IgD-negative memory B cell (primary cell): Measurements from ENCODE around the gene METTL17. TPM values are rescaled to one million over a fixed set of nuclear protein-coding genes. Genes with fewer than 3 reads are reported as not detected.
"Not testable (repeated sequence)": the region's sequence is repeated elsewhere in the genome, so short reads cannot be mapped to it uniquely, and the experiment has no call there.

Experiments
- H3K27ac Mint-ChIP-seq, 3 donors: one replicate each; pipeline ENCODE4 v1.8.0; 2020 to 2022; ENCODE audit warnings: mild to moderate bottlenecking in 3 of 3, mixed read lengths in 3 of 3, moderate library complexity in 1 of 3
- H3K27me3 Mint-ChIP-seq: one replicate; pipeline ENCODE4 v1.8.0; 2021; ENCODE audit warnings: mixed read lengths
- H3K36me3 Mint-ChIP-seq: one replicate; pipeline ENCODE4 v1.8.0; 2020; ENCODE audit warnings: mild to moderate bottlenecking, mixed read lengths
- H3K4me1 Mint-ChIP-seq, 3 donors: one replicate each; pipeline ENCODE4 v1.8.0; 2020 to 2022; ENCODE audit warnings: mixed read lengths in 3 of 3, mild to moderate bottlenecking in 1 of 3
- H3K4me3 Mint-ChIP-seq, 4 donors: one replicate each; pipeline ENCODE4 v1.8.0; 2020 to 2022; ENCODE audit warnings: mild to moderate bottlenecking in 4 of 4, mixed read lengths in 4 of 4, moderate library complexity in 3 of 4
- H3K9me3 Mint-ChIP-seq, 3 donors: one replicate each; pipeline ENCODE4 v1.8.0; 2020 to 2021; ENCODE audit warnings: mixed read lengths in 3 of 3, mild to moderate bottlenecking in 1 of 3
- polyA plus RNA-seq: library from polyadenylated mRNA; unstranded; fragments of 300-500 nt; fragmentation: Illumina TruSeq; gene quantifications from one replicate; pipeline ENCODE4 v1.2.3, GENCODE V29; 2021

METTL17 gene
- polyA plus RNA-seq, 1 donor from 2014 or later = 40.6 TPM

- H3K9me3 Mint-ChIP-seq = no peaks in the 10 kb centered on the region
- no peak overlapping the region for H3K4me3 Mint-ChIP-seq
- H3K27ac Mint-ChIP-seq = no peak overlapping the region
- H3K36me3 Mint-ChIP-seq = peaks cover 3% of the 10 kb centered on the region
- peaks cover 0 to 2% (median 0%) of the 10 kb centered on the region in 3 donors for H3K4me1 Mint-ChIP-seq
- H3K27me3 Mint-ChIP-seq = peaks cover 14% of the 10 kb centered on the region
Observed at GRCh38 chr14:21040370-21040925, 50.7 kb downstream of the METTL17 start.

- H3K27ac Mint-ChIP-seq, H3K4me1 Mint-ChIP-seq, H3K9me3 Mint-ChIP-seq, H3K4me3 Mint-ChIP-seq, H3K36me3 Mint-ChIP-seq: not testable (repeated sequence)
- H3K27me3 Mint-ChIP-seq = peaks cover 14% of the 10 kb centered on the region
Observed at GRCh38 chr14:21040941-21041340, 51.2 kb downstream of the METTL17 start.

DNA sequence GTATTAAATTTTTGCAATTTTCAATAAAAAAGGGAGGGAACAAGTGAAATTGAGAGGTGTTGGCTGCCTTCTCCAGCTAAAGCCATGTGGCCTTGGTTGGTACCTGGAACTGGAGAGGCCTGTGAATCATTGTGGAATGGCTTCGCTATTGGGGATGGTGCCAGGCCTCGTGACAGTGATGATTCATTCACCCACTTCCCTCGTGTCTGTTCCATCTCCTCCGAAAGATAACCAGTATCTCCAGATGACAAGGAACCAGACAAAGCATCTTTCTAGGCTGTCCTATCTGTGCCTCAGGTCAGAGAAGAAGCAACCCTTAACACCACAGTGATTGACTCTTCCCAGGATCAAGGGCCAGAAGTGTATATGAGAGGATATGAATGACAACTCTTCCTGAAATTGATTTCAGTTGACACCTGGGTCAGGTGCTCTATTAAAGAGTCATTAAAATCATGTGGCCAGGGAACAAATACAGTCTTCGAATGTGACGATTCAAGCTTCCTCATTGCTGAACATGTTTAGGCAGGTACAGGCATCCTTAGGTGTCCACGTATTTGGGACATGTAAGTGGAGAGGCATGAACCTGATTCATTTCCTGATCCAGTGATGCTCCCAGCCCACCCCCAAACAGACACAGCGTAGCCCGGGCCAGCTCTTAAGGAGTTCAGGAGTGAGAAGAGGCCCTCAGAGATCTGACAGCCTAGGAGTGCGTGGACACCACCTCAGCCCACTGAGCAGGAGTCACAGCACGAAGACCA lies 52.1 kb downstream of the METTL17 start, which contains the start of gene RNASE7:
Gene RNASE7 (plus strand): TSS at position 687 of the 758 bp plus-strand sequence. CDS start 631 bp downstream, outside the sequence.
- no peak within 1 kb of the TSS for H3K4me3 Mint-ChIP-seq
- peaks cover 15% of the 10 kb centered on the region for H3K27me3 Mint-ChIP-seq
- no peaks in the 10 kb centered on the region for H3K9me3 Mint-ChIP-seq
- no peak within 1 kb of the TSS for H3K27ac Mint-ChIP-seq
- H3K4me1 Mint-ChIP-seq = peaks cover 0 to 2% (median 0%) of the 10 kb centered on the region in 3 donors
- H3K36me3 Mint-ChIP-seq = peaks cover 3% of the 10 kb centered on the region

GRCh38 chr14:21042918-21043317 lies 53.1 kb downstream of the METTL17 start:
- Mint-ChIP-seq H3K36me3 (peaks cover 3% of the 10 kb centered on the region), H3K9me3 (no peaks in the 10 kb centered on the region), H3K27ac (no peak overlapping the region), H3K27me3 (peaks cover 15% of the 10 kb centered on the region), H3K4me3 (no peak overlapping the region), H3K4me1 (no peaks in the 10 kb centered on the region)

GRCh38 chr14:21043387-21043973 lies 53.7 kb downstream of the METTL17 start:
- Mint-ChIP-seq H3K4me1 (no peaks in the 10 kb centered on the region), H3K27ac (no peak overlapping the region), H3K9me3 (no peaks in the 10 kb centered on the region), H3K27me3 (peaks cover 15% of the 10 kb centered on the region), H3K4me3 (no peak overlapping the region), H3K36me3 (peaks cover 3% of the 10 kb centered on the region)

DNA sequence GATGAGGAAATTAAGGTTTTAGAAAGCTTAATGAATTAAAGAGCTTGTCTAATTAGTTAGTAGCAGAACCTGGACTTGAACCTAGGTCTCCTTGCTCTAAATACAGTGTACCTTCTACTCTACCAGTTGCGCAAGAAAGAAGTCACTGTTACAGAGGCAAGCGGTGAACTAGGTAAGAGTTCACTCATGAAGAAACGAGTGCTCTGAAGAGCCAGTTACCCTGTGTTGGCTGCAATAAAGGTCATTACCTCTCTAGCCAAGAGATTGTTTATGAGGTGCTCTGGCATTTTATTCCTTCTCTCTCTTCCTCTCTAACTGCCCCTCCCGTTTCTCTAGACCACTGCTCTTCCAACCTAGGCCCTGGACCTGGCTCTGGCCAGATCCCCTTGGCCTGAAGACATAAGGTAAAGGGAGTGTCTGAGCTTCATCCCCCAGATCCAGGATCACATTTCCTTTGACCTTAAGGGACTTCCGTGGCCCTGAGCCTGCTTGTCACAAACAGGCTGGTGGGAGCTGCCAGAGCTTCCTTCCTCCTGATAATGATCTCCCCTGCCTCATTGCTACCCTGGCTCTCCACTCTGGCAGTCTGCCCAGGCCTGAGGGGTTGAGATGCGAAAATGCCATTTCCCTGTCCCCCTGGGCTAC lies 54.3 kb downstream of the METTL17 start:
- no peak overlapping the region for H3K27ac Mint-ChIP-seq

More for the DNA sequence above, 54.3 kb downstream of the METTL17 start:
- H3K4me1 Mint-ChIP-seq = no peaks in the 10 kb centered on the region
- H3K9me3 Mint-ChIP-seq = no peaks in the 10 kb centered on the region
- H3K4me3 Mint-ChIP-seq = no peak overlapping the region
- H3K27me3 Mint-ChIP-seq = peaks cover 15% of the 10 kb centered on the region
- peaks cover 3% of the 10 kb centered on the region for H3K36me3 Mint-ChIP-seq

Other genes starting within 250 kb of the METTL17 start
- not detected for gene EDDM3A, start 244.1 kb upstream of the METTL17 start, polyA plus RNA-seq
- not detected for gene EDDM3B, start 221.6 kb upstream of the METTL17 start, polyA plus RNA-seq
- gene RNASE6, start 208.7 kb upstream of the METTL17 start, polyA plus RNA-seq = 84.5 TPM
- not detected for gene RNASE1, start 187.1 kb upstream of the METTL17 start, polyA plus RNA-seq
- gene RNASE3, start 98.6 kb upstream of the METTL17 start, polyA plus RNA-seq = not detected
- gene RNASE2, start 34.5 kb upstream of the METTL17 start, polyA plus RNA-seq = 0.45 TPM
- not detected for gene SLC39A2, start 9.3 kb downstream of the METTL17 start, polyA plus RNA-seq
- 4.9 TPM for gene NDRG2, start 35.1 kb downstream of the METTL17 start, polyA plus RNA-seq
- not detected for gene TPPP2, start 40.2 kb downstream of the METTL17 start, polyA plus RNA-seq
- not detected for gene RNASE13, start 44.8 kb downstream of the METTL17 start, polyA plus RNA-seq
- not detected for gene RNASE7, start 52.4 kb downstream of the METTL17 start, polyA plus RNA-seq
- not detected for gene RNASE8, start 67.8 kb downstream of the METTL17 start, polyA plus RNA-seq
- not detected for gene ARHGEF40, start 80.3 kb downstream of the METTL17 start, polyA plus RNA-seq
- gene ZNF219, start 108.7 kb downstream of the METTL17 start, polyA plus RNA-seq = 1.0 TPM
- gene TMEM253, start 111.1 kb downstream of the METTL17 start, polyA plus RNA-seq = not detected
- gene OR5AU1, start 166.1 kb downstream of the METTL17 start, polyA plus RNA-seq = not detected